OCI-LY3 (cell line): ENCODE measurements around the gene IL21.

Experiments used
- EZH2phosphoT487 ChIP-seq: fragments of 200-600 bp; shearing (Covaris generic); IDR thresholded peaks from 2 replicates; pipeline ENCODE4 v1.6.1; 2018; ENCODE audit warnings: antibody characterized with exemption, mixed run types, low read depth
- TF ChIP-seq, protein P1 (sequence below): fragments of 200-600, 300-600 bp; sonication (generic); IDR thresholded peaks from 2 replicates; pipeline ENCODE4 v1.5.1; 2014; ENCODE audit warnings: antibody characterized with exemption, low read length, low read depth

DNA sequence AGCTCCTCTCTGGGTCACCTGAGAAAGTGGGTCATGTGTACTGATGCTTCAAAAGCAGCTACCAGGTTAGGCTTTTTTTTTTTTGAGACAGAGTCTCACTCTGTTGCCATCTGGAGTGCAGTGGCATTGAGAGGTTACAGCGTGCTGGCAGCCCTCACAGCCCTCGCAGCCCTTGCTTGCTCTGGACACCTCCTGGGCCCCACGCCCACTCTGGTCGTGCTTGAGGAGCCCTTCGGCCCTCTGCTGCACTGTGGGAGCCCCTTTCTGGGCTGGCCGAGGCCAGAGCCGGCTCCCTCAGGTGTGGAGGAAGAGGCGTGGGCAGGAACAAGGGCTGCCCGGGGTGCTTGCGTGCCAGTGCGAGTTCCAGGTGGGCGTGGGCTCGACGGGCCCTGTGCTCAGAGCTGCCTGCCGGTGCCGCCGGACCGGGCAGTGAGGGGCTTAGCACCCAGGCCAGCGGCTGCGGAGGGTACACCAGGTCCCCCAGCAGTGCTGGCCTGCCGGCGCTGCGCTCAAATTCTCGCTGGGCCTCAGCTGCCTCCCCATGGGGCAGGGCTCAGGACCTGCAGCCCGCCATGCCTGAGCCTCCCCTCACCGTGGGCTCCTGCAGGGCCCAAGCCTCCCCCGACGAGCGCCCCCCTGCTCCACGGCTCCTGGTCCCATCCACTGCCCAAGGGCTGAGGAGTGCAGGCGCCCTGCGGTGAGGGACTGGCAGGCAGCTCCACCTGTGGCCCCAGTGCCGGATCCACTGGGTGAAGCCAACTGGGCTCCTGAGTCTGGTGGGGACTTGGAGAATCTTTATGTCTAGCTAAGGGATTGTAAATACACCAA, 49.3 kb upstream of the IL21 start:
- TF ChIP-seq, protein P1, sequence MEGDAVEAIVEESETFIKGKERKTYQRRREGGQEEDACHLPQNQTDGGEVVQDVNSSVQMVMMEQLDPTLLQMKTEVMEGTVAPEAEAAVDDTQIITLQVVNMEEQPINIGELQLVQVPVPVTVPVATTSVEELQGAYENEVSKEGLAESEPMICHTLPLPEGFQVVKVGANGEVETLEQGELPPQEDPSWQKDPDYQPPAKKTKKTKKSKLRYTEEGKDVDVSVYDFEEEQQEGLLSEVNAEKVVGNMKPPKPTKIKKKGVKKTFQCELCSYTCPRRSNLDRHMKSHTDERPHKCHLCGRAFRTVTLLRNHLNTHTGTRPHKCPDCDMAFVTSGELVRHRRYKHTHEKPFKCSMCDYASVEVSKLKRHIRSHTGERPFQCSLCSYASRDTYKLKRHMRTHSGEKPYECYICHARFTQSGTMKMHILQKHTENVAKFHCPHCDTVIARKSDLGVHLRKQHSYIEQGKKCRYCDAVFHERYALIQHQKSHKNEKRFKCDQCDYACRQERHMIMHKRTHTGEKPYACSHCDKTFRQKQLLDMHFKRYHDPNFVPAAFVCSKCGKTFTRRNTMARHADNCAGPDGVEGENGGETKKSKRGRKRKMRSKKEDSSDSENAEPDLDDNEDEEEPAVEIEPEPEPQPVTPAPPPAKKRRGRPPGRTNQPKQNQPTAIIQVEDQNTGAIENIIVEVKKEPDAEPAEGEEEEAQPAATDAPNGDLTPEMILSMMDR: no peak
- TF ChIP-seq EZH2phosphoT487: no peak
